Esophagus mucosa (tissue), 1 donor: ENCODE results near the gene CDK16. TPM values are rescaled to one million over a fixed set of nuclear protein-coding genes. Genes with fewer than 3 reads are reported as not detected.
"Not testable (repeated sequence)": the region's sequence is repeated elsewhere in the genome, so short reads cannot be mapped to it uniquely, and the experiment has no call there.

Experiments
- ATAC-seq: fragments of 200-7000 bp; cut with Tn5 transposase; one replicate; pipeline ENCODE4 v1.9.1; 2020
- total RNA-seq: library from RNA; stranded (reverse); gene quantifications from one replicate; pipeline ENCODE4 v1.2.4, GENCODE V29; 2023
- donor health status: DM: yes; HTN: yes; CAD: no.

CDK16 gene
- total RNA-seq, 1 donor from 2014 or later: 80.7 TPM

- ATAC-seq: not testable (repeated sequence)
Observed at GRCh38 chrX:47257620-47258019, 39.1 kb downstream of the CDK16 start.

- no peak for ATAC-seq
Observed at GRCh38 chrX:47264483-47265173, 46.1 kb downstream of the CDK16 start.

DNA sequence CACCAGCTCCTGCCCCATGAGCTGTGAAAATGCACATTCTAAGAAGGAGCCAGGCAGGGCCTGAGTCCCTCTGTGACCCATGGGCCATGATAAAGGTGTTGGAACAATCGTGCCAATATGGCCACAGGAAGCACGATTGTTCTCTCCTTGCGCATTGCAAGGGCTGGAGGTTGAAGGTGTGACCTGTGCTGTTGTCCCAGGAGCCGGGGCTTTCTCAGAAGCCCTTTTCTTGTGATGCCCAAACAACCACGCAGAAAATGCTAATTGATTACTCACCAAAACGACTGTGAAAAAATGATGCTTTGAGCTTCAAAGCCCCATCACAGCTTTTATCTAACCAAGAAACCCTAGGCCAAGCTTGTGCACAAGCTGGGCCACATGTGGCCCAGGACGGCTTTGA is 48.2 kb downstream of the CDK16 start:
- no peak for ATAC-seq

DNA sequence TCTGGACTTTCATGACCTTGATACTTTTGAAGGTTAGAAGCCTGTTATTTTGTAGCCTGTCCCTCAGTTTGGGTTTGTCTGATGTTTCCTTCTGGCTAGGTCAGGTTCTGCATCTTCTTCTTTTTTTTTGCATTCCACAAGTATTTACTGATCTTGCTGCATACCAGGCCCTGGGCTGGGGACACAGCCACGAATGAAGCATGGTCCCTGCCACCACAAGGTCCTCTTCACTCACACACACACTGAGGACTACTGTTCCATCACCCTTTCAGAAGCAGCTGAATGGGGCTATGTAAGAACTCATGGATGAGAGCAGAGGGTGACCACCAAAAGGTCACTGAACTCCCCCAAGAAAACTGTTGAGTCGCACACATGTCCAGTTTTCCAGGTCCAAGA is 53.5 kb downstream of the CDK16 start:
- ATAC-seq: no peak

DNA sequence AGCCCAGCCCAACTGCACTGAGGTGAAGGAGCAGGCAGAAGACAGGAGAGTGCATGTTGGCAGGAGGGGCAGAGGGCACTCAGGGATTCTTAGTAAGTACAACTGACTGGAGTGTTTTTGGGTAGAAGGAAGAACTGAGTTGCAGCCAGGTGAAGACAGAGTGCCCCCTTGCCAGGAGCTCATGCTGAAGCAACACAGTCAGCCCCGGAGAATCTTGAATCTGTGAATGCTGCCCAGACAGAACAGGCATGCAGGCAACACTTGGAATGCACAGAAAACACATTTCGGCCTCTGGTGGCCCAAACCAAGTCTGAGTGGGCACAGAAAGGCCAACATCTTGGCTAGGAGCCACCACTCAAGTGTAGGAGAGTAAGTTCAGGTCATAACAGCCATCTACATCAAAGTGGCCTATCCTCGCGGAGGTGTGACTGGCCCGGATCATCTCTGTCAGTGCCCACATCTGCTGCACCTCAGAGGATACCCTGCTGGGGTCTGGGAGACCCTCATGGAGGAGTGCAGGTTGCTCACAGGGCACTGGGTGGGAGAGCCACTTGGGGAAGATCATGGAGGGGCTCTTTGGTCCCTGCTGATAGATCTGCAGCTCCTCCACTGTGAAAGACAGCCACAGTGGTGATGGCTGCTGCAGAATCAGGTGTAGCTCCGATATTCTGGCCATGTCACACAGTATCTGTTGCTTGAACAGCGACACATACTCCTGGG is 54.7 kb downstream of the CDK16 start:
- no peak for ATAC-seq

GRCh38 chrX:47278691-47279090 is 60.2 kb downstream of the CDK16 start:
- ATAC-seq: no peak

Other genes starting within 250 kb of the CDK16 start
- gene RGN, start 140.2 kb upstream of the CDK16 start, total RNA-seq: 0.20 TPM
- 67.4 TPM for gene NDUFB11, start 74.0 kb upstream of the CDK16 start, total RNA-seq
- 23.6 TPM for gene RBM10, start 73.5 kb upstream of the CDK16 start, total RNA-seq
- 190 TPM for gene UBA1, start 24.9 kb upstream of the CDK16 start, total RNA-seq
- 13.2 TPM for gene USP11, start 14.3 kb downstream of the CDK16 start, total RNA-seq
- gene ZNF157, start 151.9 kb downstream of the CDK16 start, total RNA-seq: 0.16 TPM